Measurements from ENCODE around the gene AMFR.

- no peak for TF ChIP-seq CTCF (optimal IDR thresholded peaks at IDR 0.05 in 1 of 3, IDR thresholded peaks at IDR 0.05 in 1 of 3, conservative IDR thresholded peaks at IDR 0.05 in 1 of 3; ENCODE audit: extremely low read depth in 1 of 3, insufficient read depth in 2 of 3, low read length in 3 of 3)
- no peak for TF ChIP-seq EZH2 (IDR thresholded peaks at IDR 0.05; ENCODE audit: low read length)
Measured at GRCh38 chr16:56462064-56462796, 36.9 kb upstream of the AMFR start.

All from keratinocyte (primary cell).